IMR-90 (cell line): ENCODE results near the gene OSBPL8. TPM values are rescaled to one million over a fixed set of nuclear protein-coding genes. Genes with fewer than 3 reads are reported as not detected.

Experiments used
- ATAC-seq: fragments of 200-7000 bp; cut with Tn5 transposase; 2 replicates; pipeline ENCODE4 v1.9.1; 2020; ENCODE audit warnings: low read depth, mild to moderate bottlenecking, moderate library complexity
- BruUV-seq: library from RNA; stranded (reverse); fragments of 400-500 nt; replicated peaks from 2 replicates; lab custom pipeline; 2021; lab: Mats Ljungman, UMichigan
- CTCF ChIA-PET: fragments of 300-600 bp; formaldehyde crosslinking; extraction: SDS; loops from one replicate; lab custom pipeline; 2021; ENCODE audit warnings: antibody characterized with exemption; lab: Yijun Ruan, JAX
- POLR2A ChIA-PET: fragments of 300-600 bp; sonication (Branson Sonifier 250); formaldehyde crosslinking; loops from one replicate; lab custom pipeline; 2022; ENCODE audit warnings: antibody characterized with exemption; ENCODE audit not compliant: unreplicated experiment; lab: Charles Lee
- DNase-seq: peaks from one replicate; pipeline ENCODE4 v3.0.0; 2013
- H2AFZ ChIP-seq: replicated peaks from 2 replicates; pipeline ENCODE3; 2013; ENCODE audit warnings: low read length, mild to moderate bottlenecking; ENCODE audit not compliant: poor library complexity
- H2AK5ac ChIP-seq: 2 replicates; pipeline ENCODE4 v1.6.1; 2013; ENCODE audit warnings: low read depth, low read length, inconsistent platforms
- H2AK9ac ChIP-seq: replicated peaks from 2 replicates; pipeline ENCODE3; 2013; ENCODE audit warnings: mild to moderate bottlenecking, low read depth, low read length, moderate library complexity; ENCODE audit not compliant: poor library complexity
- H2BK120ac ChIP-seq: 2 replicates; pipeline ENCODE4 v1.6.1; 2013; ENCODE audit warnings: low read depth, low read length, inconsistent platforms
- H2BK15ac ChIP-seq: 3 replicates; pipeline ENCODE4 v1.6.1; 2013; ENCODE audit warnings: low read depth, low read length, inconsistent platforms
- H2BK20ac ChIP-seq: 2 replicates; pipeline ENCODE4 v1.6.1; 2013; ENCODE audit warnings: low read depth, mild to moderate bottlenecking, inconsistent platforms, low read length, moderate library complexity
- H2BK5ac ChIP-seq: 2 replicates; pipeline ENCODE4 v1.6.1; 2013; ENCODE audit warnings: mild to moderate bottlenecking, low read depth, low read length, inconsistent platforms; ENCODE audit not compliant: poor library complexity, severe bottlenecking
- H3K14ac ChIP-seq: replicated peaks from 2 replicates; pipeline ENCODE4 v1.6.1; 2013; ENCODE audit warnings: low read depth, low read length, inconsistent platforms
- H3K18ac ChIP-seq: 2 replicates; pipeline ENCODE4 v1.6.1; 2013; ENCODE audit warnings: low read depth, low read length, control low read depth
- H3K23ac ChIP-seq: 2 replicates; pipeline ENCODE4 v1.6.1; 2013; ENCODE audit warnings: low read depth, low read length, inconsistent platforms
- H3K27ac ChIP-seq: 2 replicates; pipeline ENCODE4 v1.5.1; 2013; ENCODE audit warnings: mild to moderate bottlenecking, control low read depth, low read length; ENCODE audit not compliant: insufficient read depth
- H3K27me3 ChIP-seq: 2 replicates; pipeline ENCODE4 v1.6.1; 2013; ENCODE audit warnings: low read length; ENCODE audit not compliant: control insufficient read depth, insufficient read depth
- H3K36me3 ChIP-seq: 2 replicates; pipeline ENCODE4 v1.6.1; 2013; ENCODE audit warnings: low read length, mixed read lengths; ENCODE audit not compliant: control insufficient read depth, insufficient read depth
- H3K4ac ChIP-seq: 2 replicates; pipeline ENCODE4 v1.6.1; 2013; ENCODE audit warnings: low read depth, low read length, inconsistent platforms
- H3K4me1 ChIP-seq: 2 replicates; pipeline ENCODE4 v1.6.1; 2013; ENCODE audit warnings: low read length, mixed read lengths; ENCODE audit not compliant: control insufficient read depth, insufficient read depth
- H3K4me2 ChIP-seq: 2 replicates; pipeline ENCODE4 v1.6.1; 2013; ENCODE audit warnings: low read depth, mild to moderate bottlenecking, control low read depth, low read length, moderate library complexity
- H3K4me3 ChIP-seq: 2 replicates; pipeline ENCODE4 v1.5.1; 2013; ENCODE audit warnings: low read depth, mild to moderate bottlenecking, control low read depth, low read length, moderate library complexity; ENCODE audit not compliant: insufficient read depth
- H3K56ac ChIP-seq: 2 replicates; pipeline ENCODE4 v1.6.1; 2013; ENCODE audit warnings: low read length, inconsistent platforms; ENCODE audit not compliant: insufficient read depth; ENCODE audit errors: extremely low read depth
- H3K79me1 ChIP-seq, 2 experiments: 2 replicates each; pipeline ENCODE4 v1.6.1; 2013; ENCODE audit warnings: low read length in 2 of 2, inconsistent platforms in 1 of 2, low read depth in 1 of 2
- H3K9ac ChIP-seq: 2 replicates; pipeline ENCODE4 v1.6.1; 2013; ENCODE audit warnings: low read depth, low read length, control low read depth
- H3K9me1 ChIP-seq: 2 replicates; pipeline ENCODE4 v1.6.1; 2013; ENCODE audit warnings: low read length, inconsistent platforms; ENCODE audit not compliant: insufficient read depth
- H3K9me3 ChIP-seq: 2 replicates; pipeline ENCODE4 v1.6.1; 2013; ENCODE audit warnings: low read length; ENCODE audit not compliant: control insufficient read depth, insufficient read depth
- H4K20me1 ChIP-seq: 2 replicates; pipeline ENCODE4 v1.6.1; 2013; ENCODE audit warnings: low read length, inconsistent platforms; ENCODE audit not compliant: insufficient read depth
- H4K5ac ChIP-seq: 2 replicates; pipeline ENCODE4 v1.6.1; 2013; ENCODE audit warnings: mild to moderate bottlenecking, low read depth, low read length, control low read depth
- H4K8ac ChIP-seq, 2 experiments: 2 replicates each; pipeline ENCODE4 v1.6.1; 2013; ENCODE audit warnings: low read depth in 2 of 2, low read length in 2 of 2, control low read depth in 1 of 2, inconsistent platforms in 1 of 2
- H4K91ac ChIP-seq: 2 replicates; pipeline ENCODE4 v1.6.1; 2013; ENCODE audit warnings: low read depth, low read length, inconsistent platforms; ENCODE audit not compliant: insufficient read depth
- BHLHE40 ChIP-seq: fragments of 150-350 bp; IDR thresholded peaks from 2 replicates; pipeline ENCODE4 v1.6.1; 2016; ENCODE audit warnings: mild to moderate bottlenecking, low read depth, low read length
- CEBPB ChIP-seq: IDR thresholded peaks from 2 replicates; pipeline ENCODE4 v1.6.1; 2012; ENCODE audit warnings: low read depth, low read length, improper control_type of control experiment
- CHD1 ChIP-seq: IDR thresholded peaks from 2 replicates; pipeline ENCODE4 v1.6.1; 2012; ENCODE audit warnings: low read depth, low read length, improper control_type of control experiment
- CTCF ChIP-seq: conservative IDR thresholded peaks from 2 replicates; pipeline ENCODE4 v1.5.1; 2012; ENCODE audit warnings: mild to moderate bottlenecking, low read depth, low read length, improper control_type of control experiment
- ELK1 ChIP-seq: fragments of 150-350 bp; IDR thresholded peaks from 2 replicates; pipeline ENCODE4 v1.6.1; 2016; ENCODE audit warnings: low read depth, mild to moderate bottlenecking, low read length, moderate library complexity, borderline replicate concordance
- FOS ChIP-seq: fragments of 150-350 bp; IDR thresholded peaks from 2 replicates; pipeline ENCODE4 v1.6.1; 2016; ENCODE audit warnings: low read depth, low read length
- MAFK ChIP-seq: IDR thresholded peaks from 2 replicates; pipeline ENCODE4 v1.6.1; 2012; ENCODE audit warnings: low read depth, low read length, improper control_type of control experiment
- MAZ ChIP-seq: IDR thresholded peaks from 2 replicates; pipeline ENCODE4 v1.6.1; 2012; ENCODE audit warnings: low read depth, mild to moderate bottlenecking, low read length, improper control_type of control experiment, moderate library complexity, borderline replicate concordance
- MXI1 ChIP-seq: IDR thresholded peaks from 2 replicates; pipeline ENCODE4 v1.6.1; 2012; ENCODE audit warnings: low read depth, mild to moderate bottlenecking, low read length, moderate library complexity, borderline replicate concordance
- NFE2L2 ChIP-seq: fragments of 150-350 bp; IDR thresholded peaks from 2 replicates; pipeline ENCODE4 v1.6.1; 2016; ENCODE audit warnings: low read depth, mild to moderate bottlenecking, low read length
- POLR2A ChIP-seq: IDR thresholded peaks from 2 replicates; pipeline ENCODE4 v1.6.1; 2012; ENCODE audit warnings: mild to moderate bottlenecking, low read depth, low read length
- RAD21 ChIP-seq: IDR thresholded peaks from 2 replicates; pipeline ENCODE4 v1.6.1; 2012; ENCODE audit warnings: low read length, improper control_type of control experiment
- RCOR1 ChIP-seq: IDR thresholded peaks from 2 replicates; pipeline ENCODE4 v1.6.1; 2012; ENCODE audit warnings: mild to moderate bottlenecking, low read length, improper control_type of control experiment; ENCODE audit not compliant: insufficient replicate concordance
- RFX5 ChIP-seq: IDR thresholded peaks from 2 replicates; pipeline ENCODE4 v1.8.0; 2012; ENCODE audit warnings: low read depth, mild to moderate bottlenecking, low read length, moderate library complexity
- SMC3 ChIP-seq: fragments of 150-350 bp; IDR thresholded peaks from 2 replicates; pipeline ENCODE4 v1.6.1; 2016; ENCODE audit warnings: low read depth, mild to moderate bottlenecking, antibody characterized with exemption, low read length, moderate library complexity
- USF2 ChIP-seq: fragments of 150-350 bp; IDR thresholded peaks from 2 replicates; pipeline ENCODE4 v1.6.1; 2017; ENCODE audit warnings: mild to moderate bottlenecking, antibody characterized with exemption, low read length, low read depth
- WGBS, 2 experiments: methylation state at CpG; one replicate each; pipeline versions ENCODE4 v1.1.5 to v1.1.7; 2013; ENCODE audit warnings: missing lambda C conversion rate in 2 of 2; ENCODE audit not compliant: insufficient read length in 1 of 2; ENCODE audit errors: extremely low coverage in 2 of 2; 5-methylcytosine and 5-hydroxymethylcytosine counted together
- dilution Hi-C: fragments of 300-500 bp; cut with HindIII; formaldehyde crosslinking; loops from one replicate; pipeline ENCODE4 v1.14.3; 2018; ENCODE audit warnings: low sequenced_read_pairs; ENCODE audit not compliant: unreplicated experiment
- in situ Hi-C: fragments of 300-500 bp; cut with MboI; formaldehyde crosslinking; loops from 3 replicates; pipeline ENCODE4 v1.14.3; 2019; ENCODE audit warnings: low sequenced_read_pairs, inconsistent platforms, mixed read lengths
- intact Hi-C: fragments of 100-400 bp; cut with micrococcal nuclease; formaldehyde crosslinking; loops from 2 replicates; pipeline ENCODE4 v1.10.0; 2022
- polyA plus RNA-seq, 3 experiments: library from polyadenylated mRNA; depleted of rRNA; stranded (reverse); fragments of >200 nt; gene quantifications; 2 replicates each; pipeline ENCODE4 v1.2.3, GENCODE V29; 2012; ENCODE audit warnings: low replicate concordance in 1 of 3
- total RNA-seq: library from RNA; depleted of rRNA; stranded (reverse); fragments of >200 nt; gene quantifications from 2 replicates; pipeline ENCODE4 v1.2.3, GENCODE V29; 2012

Gene OSBPL8
- total and polyA plus RNA-seq, 2 of the 4 experiments (the other 2 are of a cell fraction) = 17.8 to 24.2 TPM

GRCh38 chr12:76441016-76441415 is 118.6 kb downstream of the OSBPL8 start:
- intact Hi-C loops = loop anchor here (5.0 kb wide), 1 partner anchor 74 kb away; no protein-coding TSS in a partner anchor
- no peak overlapping the region for H3K9ac ChIP-seq
- no peak overlapping the region for H3K4me3 ChIP-seq
- H2BK120ac ChIP-seq = no peak overlapping the region
- no peaks in the 10 kb centered on the region for H3K27me3 ChIP-seq
- H2BK20ac ChIP-seq = no peak overlapping the region
- no peak overlapping the region for H2AK5ac ChIP-seq
- no peak overlapping the region for H4K91ac ChIP-seq
- CTCF ChIA-PET = interaction anchor here (0.9 kb wide), 1 partner anchor 283 kb away, joined by 3 read pairs; no protein-coding TSS in a partner anchor
- POLR2A ChIA-PET = no interaction called here
- no peak for DNase-seq
- H3K9me1 ChIP-seq = no peaks in the 10 kb centered on the region
- ATAC-seq = no peak
- no TSS peak for BruUV-seq
- H4K20me1 ChIP-seq = peaks cover 11% of the 10 kb centered on the region; the same call in 1 of the 2 replicates
- H3K4ac ChIP-seq = no peak overlapping the region
- no peak overlapping the region for H2BK5ac ChIP-seq
- H4K5ac ChIP-seq = no peak overlapping the region
- H3K36me3 ChIP-seq = no peaks in the 10 kb centered on the region
- in situ Hi-C loops = no loop called here
- no peak overlapping the region for H3K4me2 ChIP-seq
- H3K79me1 ChIP-seq = peaks cover 7 to 25% of the 10 kb centered on the region in 2 experiments; a peak in 3 of 4 replicates
- H3K4me1 ChIP-seq = 0 out of 2 replicates have a peak, but pooled peaks cover 3% of the 10 kb centered on the region
- H3K9me3 ChIP-seq = no peaks in the 10 kb centered on the region
- H3K27ac ChIP-seq = no peak overlapping the region
- WGBS, 2 experiments = no CpG with 5 or more reads among the region's 3 CpGs
- H2AFZ ChIP-seq = no peak overlapping the region
- H3K23ac ChIP-seq = no peak overlapping the region
- TF ChIP-seq MXI1 = no peak
- TF ChIP-seq USF2 = no peak
- TF ChIP-seq POLR2A = no peak
- TF ChIP-seq RCOR1 = no peak
- TF ChIP-seq RFX5 = no peak
- no peak for TF ChIP-seq ELK1
- no peak for TF ChIP-seq FOS
- TF ChIP-seq MAFK = no peak
- no peak for TF ChIP-seq SMC3
- no peak for TF ChIP-seq CHD1
- no peak for TF ChIP-seq CEBPB
- no peak for TF ChIP-seq CTCF
- TF ChIP-seq NFE2L2 = no peak
- no peak for TF ChIP-seq BHLHE40
- TF ChIP-seq MAZ = no peak
- TF ChIP-seq RAD21 = no peak
- H3K56ac ChIP-seq = no peak overlapping the region
- H2AK9ac ChIP-seq = no peak overlapping the region
- no peak overlapping the region for H4K8ac ChIP-seq
- no peak overlapping the region for H3K18ac ChIP-seq
- dilution Hi-C loops = no loop called here
- no peak overlapping the region for H3K14ac ChIP-seq
- no peak overlapping the region for H2BK15ac ChIP-seq
